Suppressor macrophage treated with lipopolysaccharide for 4 hours (primary cell): Measurements from ENCODE around the gene ITM2A.

Source experiments
- DNase-seq: peaks from one replicate; pipeline ENCODE4 v3.0.0-alpha.2; 2020

The ITM2A gene

DNA sequence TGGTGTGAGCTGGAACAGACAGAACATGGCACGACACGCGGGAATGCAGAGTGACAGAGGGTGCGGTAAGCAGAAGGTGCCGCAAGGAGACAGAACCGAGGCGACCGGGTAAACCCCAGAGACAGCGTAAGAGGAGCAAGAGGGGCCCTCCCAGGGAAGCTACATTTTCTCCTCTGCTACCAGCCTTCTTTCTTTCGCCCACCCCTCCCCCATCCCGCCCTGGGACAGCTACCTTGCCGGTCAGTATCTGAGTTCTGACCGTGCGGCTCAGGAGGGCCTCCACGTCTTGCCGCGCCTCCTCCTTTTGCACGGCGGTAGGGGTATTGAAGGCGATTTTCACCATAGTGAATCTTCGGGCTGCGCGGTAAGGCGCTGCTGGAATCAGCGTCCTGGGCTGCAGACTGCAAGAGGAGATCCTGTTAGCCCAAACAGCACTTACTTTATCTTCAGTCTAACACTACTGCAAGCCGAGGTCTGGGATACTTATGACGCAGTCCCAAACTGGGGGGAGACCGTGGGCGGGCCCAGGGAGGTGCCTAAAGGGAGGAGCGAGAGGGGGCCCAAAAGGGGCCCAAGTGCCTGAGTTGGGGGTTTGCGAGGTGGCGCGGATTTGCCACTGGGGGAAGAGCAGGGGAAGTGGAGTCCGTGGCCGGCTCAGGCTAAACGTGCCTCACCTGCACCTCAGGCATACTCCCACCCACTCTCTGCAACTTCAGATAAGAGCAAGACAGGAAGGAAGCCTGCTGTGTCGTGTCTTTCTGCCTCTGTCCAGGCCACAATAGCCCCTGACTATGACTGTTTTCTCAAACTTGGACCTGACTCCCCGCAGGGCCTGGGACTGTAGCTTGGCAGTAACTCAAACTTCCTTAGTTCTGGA, at the start of gene ITM2A:
Gene ITM2A (minus strand): TSS at position 462 of the 877 bp plus-strand sequence. CDS start 119 bp downstream, at position 343.
- no peak for DNase-seq

DNA sequence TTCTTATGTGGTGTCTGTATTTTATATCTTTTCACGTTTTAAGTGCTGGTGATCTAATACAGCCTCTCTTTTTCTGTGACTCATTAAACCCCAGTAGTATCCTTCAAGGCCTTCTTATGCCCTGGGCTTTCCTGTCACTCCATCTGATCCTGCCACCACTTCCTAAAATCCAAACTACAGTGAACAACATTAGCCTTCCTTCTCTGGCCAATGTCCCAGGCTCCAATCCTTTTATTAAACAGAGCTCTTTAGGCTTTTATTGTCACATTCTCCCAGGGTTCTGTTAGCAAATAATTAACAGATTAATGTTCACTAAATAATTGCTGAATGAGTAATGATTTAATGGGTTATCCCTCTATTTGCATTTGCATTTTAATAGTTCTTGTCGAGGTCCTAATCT, 47.9 kb upstream of the ITM2A start:
- DNase-seq: no peak

GRCh38 chrX:79413963-79414362, 46.8 kb upstream of the ITM2A start:
- DNase-seq: no peak

DNA sequence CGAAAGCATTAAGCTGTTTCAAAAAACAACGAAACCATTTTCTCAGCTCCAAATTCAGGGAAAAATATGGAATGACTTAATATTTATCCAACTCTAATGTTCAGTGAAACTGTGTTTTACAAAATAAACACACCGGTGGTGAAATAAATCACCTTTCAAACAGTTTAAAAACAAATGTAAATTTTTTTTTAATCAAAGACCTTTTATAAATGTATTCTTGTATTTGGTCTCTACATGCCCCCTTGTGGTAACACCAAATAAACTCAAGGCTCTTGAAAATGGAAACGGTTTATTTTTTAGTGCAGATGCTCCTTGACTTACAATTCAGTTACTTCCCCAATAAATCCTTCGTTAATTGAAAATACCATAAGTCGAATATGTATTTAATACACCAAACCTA, 45.8 kb upstream of the ITM2A start:
- DNase-seq: peak; percentile 1

GRCh38 chrX:79412166-79412565, 45.0 kb upstream of the ITM2A start:
- no peak for DNase-seq

- no peak for DNase-seq
Measured at GRCh38 chrX:79409657-79410056, 42.5 kb upstream of the ITM2A start.

- no peak for DNase-seq
Measured at GRCh38 chrX:79408623-79409322, 41.6 kb upstream of the ITM2A start.

GRCh38 chrX:79400623-79401022, 33.5 kb upstream of the ITM2A start:
- no peak for DNase-seq

DNA sequence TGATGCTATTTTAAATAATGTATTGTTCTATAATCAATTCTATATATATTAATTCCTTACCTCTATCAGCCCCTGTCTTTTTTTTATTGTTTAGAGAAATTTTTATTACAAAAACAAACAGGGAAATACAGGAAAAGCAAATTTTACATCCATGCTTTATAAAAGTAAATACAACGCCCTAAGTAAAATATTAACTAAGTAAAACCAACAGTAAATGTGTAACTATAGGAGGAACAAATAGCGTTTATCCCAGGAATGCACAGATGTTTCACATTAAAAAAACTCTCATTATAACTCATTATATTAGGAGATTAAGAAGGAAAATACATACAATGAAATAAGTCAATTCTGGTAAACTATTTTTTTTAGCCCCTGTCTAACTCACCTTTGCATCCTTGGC, 8.2 kb upstream of the ITM2A start:
- no peak for DNase-seq

DNA sequence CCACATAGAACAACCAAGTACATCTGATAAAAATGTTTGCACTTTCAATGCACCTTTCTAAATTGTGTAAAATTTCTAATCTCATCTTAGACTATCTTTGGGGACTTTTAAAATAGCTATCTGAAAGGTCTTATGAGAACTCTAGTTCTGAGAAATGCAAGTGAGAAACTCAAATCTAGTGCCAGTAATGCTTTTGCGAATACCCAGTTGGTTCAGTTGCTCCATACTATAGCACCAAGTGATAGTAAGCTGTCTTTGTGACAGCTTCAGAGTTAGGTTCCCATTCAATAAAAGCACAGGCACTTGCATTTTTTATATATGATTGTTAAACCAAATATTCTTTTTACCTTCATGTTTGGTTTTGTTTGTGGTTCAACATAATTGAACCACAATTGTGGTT, 4.5 kb upstream of the ITM2A start:
- DNase-seq: no peak

DNA sequence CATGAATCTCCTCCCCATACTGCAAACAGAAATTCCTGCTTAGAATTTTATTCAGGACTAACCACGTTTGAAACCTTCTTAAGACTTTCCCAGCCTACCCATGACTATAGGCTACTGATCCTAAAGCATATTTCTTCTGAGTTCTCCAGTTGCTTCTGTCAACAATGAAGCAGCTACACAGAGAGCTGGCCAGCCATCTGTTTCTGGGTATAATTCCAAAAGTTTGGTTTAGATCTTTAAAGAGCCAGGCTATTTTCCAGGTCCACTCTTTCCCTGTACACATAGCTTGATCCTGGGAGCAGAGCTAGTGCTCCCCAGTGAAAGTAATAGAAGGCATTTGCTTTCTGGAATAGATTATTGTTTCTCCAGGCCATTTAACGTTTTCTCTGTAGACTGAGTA, 4.0 kb upstream of the ITM2A start:
- no peak for DNase-seq

DNA sequence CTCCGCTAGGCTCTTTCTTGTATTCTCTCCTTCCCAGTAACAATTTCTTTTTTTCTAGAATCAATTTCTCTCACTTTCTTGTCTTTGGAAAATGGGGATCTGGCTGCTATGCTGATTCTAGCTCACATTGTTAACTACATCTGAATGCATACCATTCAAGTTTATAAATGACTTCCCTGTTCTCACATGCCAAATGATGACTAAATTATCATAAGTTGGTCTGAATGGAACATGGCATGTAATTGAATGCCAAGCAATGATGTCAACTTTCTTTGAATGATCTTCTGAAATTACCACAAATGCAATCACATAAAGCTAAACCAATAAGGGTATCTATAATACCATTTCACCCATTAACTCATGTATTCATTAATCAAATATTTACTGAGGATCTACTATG, 2.7 kb upstream of the ITM2A start:
- DNase-seq: no peak

- no peak for DNase-seq
Measured at GRCh38 chrX:79368441-79368840, 1.3 kb upstream of the ITM2A start.

DNA sequence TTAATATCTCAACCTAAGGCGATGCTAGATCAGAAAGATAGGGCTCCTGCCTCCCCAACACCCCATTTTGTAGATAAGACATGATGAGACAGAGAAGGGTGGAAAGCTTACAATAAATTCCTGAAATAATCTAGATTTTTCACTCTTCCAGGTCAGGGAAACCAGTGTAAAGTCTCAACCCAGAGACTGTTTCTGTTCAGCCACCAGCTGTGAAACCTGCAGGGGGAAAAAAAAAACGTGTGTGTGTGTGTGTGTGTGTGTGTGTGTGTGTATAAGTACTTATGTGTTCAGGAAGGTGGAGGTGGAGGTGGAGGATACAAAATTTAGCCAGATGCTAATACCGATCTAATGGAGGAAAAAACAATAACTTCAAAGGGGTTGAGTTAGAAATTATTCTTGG, 773 bp upstream of the ITM2A start:
- no peak for DNase-seq

GRCh38 chrX:79366556-79366872, 620 bp downstream of the ITM2A start:
- DNase-seq: no peak

- no peak for DNase-seq
Measured at GRCh38 chrX:79365591-79365990, 1.5 kb downstream of the ITM2A start.

- DNase-seq: no peak
Measured at GRCh38 chrX:79364306-79364705, 2.8 kb downstream of the ITM2A start.

DNA sequence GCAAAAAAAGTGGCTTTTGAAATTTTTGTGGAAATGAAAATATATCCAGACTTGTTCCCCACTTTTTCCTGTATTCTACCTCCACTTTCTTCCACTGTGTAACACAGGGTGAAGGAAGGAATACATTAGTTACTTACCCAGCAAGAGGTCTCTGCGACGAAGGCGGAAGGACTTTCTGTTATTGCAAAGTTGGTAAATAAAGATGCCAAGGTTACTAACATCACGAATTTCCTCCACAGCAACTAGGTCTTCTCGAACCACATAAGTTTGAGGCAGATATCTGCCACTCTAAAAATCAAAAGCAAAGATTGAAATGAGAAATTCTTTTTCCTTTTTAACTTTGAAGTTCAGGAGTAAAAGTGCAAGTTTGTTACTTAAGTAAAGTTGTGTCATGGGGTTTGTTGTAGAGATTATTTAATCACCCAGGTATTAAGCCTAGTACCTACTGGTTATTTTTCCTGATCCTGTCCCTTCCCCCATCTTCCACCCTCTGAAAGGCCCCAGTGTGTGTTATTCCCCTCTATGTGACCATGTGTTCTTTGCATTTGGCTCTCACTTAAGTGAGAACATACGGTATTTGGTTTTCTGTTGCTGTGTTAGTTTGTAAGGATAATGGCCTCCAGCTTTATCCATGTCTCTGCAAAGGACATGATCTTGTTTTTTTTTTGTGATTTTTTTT, 5.8 kb downstream of the ITM2A start:
- no peak for DNase-seq

DNA sequence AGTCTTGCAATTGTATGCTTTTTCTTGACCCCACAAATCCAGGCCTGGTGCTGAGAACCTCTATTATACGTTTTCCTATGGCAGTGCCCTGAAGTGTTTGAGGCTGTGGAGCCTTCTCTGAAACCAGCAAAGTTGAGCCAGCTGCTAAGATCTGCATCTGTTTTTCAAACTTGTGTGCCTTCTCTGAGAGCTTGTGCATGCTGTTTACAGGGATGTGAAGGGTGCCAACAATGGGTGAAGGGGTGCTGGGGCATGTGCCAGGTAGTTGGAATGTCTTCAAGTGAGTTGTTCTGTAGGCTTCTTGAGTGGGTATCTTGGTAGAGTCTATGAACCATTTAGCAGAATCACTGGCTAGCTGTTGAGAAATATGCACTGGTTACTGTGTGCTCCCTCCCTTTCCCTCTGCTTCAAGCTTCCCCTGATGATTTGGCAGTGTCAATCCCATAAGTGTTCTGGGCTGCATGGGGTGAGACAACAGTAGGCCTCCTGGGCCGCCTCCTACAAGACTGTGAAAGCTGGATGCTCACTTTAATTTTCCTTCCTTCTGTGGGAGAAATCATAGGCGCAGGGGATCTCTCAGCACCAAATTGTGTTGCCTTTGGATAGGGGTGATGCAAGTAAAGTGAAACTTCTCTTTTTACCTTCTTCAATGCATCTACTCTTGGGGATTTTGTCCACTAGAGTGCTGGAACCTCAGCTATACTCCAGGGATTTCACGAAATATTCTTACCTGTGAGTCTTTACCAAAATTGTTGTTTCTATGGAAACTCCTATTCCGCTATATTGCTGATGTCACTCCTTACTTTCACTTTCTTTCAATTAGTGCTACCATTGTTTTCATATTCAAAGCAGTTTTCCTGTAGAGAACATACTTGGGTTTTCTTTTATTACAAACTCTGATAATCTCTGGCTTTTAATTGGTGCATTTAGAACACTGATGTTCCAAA, 30.0 kb downstream of the ITM2A start:
- DNase-seq: peak; percentile 0

DNA sequence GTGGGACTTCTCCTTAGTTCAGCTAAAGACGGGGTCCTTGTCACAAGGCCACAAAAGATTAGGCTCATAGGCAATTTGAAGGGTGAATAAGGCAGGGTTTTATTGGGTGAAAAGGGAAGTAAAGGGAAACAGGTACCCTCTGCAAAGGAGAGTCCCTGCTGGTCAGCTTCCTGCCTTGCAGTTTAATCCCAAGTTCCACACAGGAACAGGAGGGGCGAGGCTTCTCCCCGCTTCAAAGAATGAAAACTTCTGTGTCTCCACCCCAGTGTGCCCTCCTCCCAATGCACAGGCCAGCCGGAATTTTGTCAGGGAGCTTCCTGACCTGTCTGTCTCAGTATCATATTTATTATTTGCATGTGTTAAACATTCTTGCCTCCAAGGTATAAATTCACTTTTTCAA, 37.1 kb downstream of the ITM2A start:
- DNase-seq: no peak

DNA sequence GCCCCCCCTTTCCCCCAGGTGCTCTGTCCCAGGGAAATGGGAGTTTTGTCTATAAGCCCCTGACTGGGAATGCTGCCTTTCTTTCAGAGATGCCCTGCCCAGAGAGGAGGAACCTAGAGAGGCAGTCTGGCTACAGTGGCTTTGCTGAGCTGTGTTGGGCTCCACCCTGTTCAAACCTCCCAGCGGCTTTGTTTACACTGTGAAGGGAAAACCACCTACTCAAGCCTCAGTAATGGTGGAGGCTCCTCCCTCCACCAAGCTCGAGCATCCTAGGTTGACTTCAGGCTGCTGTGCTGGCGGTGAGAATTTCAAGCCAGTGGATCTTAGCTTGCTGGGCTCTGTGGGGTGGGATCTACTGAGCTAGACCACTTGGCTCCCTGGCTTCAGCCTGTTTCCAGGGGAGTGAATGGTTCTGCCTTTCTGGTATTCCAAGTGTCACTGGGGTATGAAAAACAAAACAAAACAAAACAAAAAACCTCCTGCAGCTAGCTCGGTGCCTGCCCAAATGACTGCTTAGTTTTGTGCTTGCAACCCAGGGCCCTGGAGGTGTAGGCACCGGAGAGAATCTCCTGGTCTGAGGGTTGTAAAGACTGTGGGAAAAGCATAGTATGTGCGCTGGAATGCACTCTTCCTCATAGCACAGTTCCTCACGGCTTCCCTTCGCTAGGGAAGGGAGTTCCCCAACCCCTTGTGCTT, 41.7 kb downstream of the ITM2A start:
- DNase-seq: no peak
